Panc1 (cell line): ENCODE data around the gene ETNK2.
"Not testable (repeated sequence)": the region's sequence is repeated elsewhere in the genome, so short reads cannot be mapped to it uniquely, and the experiment has no call there.

Experiments
- CTCF ChIP-seq: fragments of 450-650 bp; IDR thresholded peaks from 2 replicates; pipeline ENCODE4 v1.5.1; 2017; ENCODE audit warnings: mild to moderate bottlenecking
- POLR2AphosphoS5 ChIP-seq: IDR thresholded peaks from 2 replicates; pipeline ENCODE4 v1.6.1; 2012; ENCODE audit warnings: mild to moderate bottlenecking, low read depth, low read length, moderate library complexity
- REST ChIP-seq, 2 experiments: IDR thresholded peaks; 2 replicates each; pipeline ENCODE4 v1.6.1; 2011 to 2012; ENCODE audit warnings: low read depth in 2 of 2, control low read depth in 1 of 2, low read length in 1 of 2, mild to moderate bottlenecking in 1 of 2, moderate library complexity in 1 of 2; ENCODE audit not compliant: insufficient read depth in 1 of 2
- TCF7L2 ChIP-seq: IDR thresholded peaks from 2 replicates; pipeline ENCODE4 v1.6.1; 2011; ENCODE audit warnings: mild to moderate bottlenecking, low read depth, low read length, inconsistent platforms

- not testable (repeated sequence) for TF ChIP-seq CTCF; POLR2AphosphoS5; REST (IDR thresholded peaks at IDR 0.05; ENCODE audit: insufficient read depth in 1 of 2, low read depth in 2 of 2, low read length in 1 of 2); TCF7L2
These were observed 61.7 kb downstream of the ETNK2 start for GRCh38 chr1:204090132-204090531.
